H7 (cell line): ENCODE measurements around the gene YTHDF2. TPM values are rescaled to one million over a fixed set of nuclear protein-coding genes. Genes with fewer than 3 reads are reported as not detected.
"Not testable (repeated sequence)": the region's sequence is repeated elsewhere in the genome, so short reads cannot be mapped to it uniquely, and the experiment has no call there.

Experiments
- DNase-seq: peaks from one replicate; pipeline ENCODE4 v3.0.0; 2012
- H3K27me3 ChIP-seq: 2 replicates; pipeline ENCODE4 v1.6.0; 2011; ENCODE audit warnings: mild to moderate bottlenecking, low read length; ENCODE audit not compliant: control insufficient read depth, insufficient read depth
- H3K36me3 ChIP-seq: replicated peaks from 2 replicates; pipeline ENCODE4 v1.5.1; 2011; ENCODE audit warnings: low read length; ENCODE audit not compliant: control insufficient read depth, insufficient read depth
- H3K4me3 ChIP-seq: 2 replicates; pipeline ENCODE4 v1.5.1; 2011; ENCODE audit warnings: low read depth, mild to moderate bottlenecking, control low read depth, low read length, moderate library complexity; ENCODE audit not compliant: insufficient read depth
- total RNA-seq: library from RNA; depleted of rRNA; stranded (reverse); fragments of >200 nt; shearing (Covaris generic); gene quantifications from 2 replicates; pipeline ENCODE4 v1.2.3, GENCODE V29; 2014

Gene YTHDF2
- total RNA-seq, 1 experiment from 2014 or later = 114 TPM

DNA sequence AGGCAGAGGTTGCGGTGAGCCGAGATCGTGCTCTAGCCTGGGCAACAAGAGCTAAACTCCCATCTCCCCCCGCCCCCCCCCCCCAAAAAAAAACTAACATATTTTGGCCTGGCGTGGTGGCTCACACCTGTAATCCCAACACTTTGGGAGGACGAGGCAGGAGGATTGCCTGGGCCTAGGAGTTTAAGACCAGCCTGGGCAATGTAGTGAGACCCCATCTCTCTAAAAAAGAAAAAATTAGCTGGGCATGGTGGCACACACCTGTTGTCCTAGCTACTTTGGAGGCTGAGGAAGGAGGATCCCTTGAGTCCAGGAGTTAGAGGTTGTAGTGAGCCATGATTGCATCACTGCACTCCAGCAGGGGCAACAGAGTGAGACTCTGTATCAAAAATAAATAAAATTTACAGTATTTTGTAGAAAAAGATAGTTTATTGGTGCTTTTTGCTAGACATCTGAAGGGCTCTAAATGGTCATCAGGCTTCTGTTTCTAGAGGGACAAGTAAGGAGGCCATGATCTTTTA lies 9.0 kb downstream of the YTHDF2 start:
- H3K4me3 ChIP-seq = no peak overlapping the region
- H3K36me3 ChIP-seq = peaks cover 26% of the 10 kb centered on the region
- H3K27me3 ChIP-seq = no peaks in the 10 kb centered on the region
- no peak for DNase-seq

GRCh38 chr1:28750330-28750729 lies 13.6 kb downstream of the YTHDF2 start:
- Histone ChIP-seq H3K36me3 (peaks cover 2% of the 10 kb centered on the region; the same call in 1 of the 2 replicates), H3K4me3 (no peak overlapping the region), H3K27me3 (no peaks in the 10 kb centered on the region)
- no peak for DNase-seq

GRCh38 chr1:28750771-28751294 lies 14.1 kb downstream of the YTHDF2 start:
- not testable (repeated sequence) for H3K27me3 ChIP-seq, DNase-seq, H3K4me3 ChIP-seq, H3K36me3 ChIP-seq

DNA sequence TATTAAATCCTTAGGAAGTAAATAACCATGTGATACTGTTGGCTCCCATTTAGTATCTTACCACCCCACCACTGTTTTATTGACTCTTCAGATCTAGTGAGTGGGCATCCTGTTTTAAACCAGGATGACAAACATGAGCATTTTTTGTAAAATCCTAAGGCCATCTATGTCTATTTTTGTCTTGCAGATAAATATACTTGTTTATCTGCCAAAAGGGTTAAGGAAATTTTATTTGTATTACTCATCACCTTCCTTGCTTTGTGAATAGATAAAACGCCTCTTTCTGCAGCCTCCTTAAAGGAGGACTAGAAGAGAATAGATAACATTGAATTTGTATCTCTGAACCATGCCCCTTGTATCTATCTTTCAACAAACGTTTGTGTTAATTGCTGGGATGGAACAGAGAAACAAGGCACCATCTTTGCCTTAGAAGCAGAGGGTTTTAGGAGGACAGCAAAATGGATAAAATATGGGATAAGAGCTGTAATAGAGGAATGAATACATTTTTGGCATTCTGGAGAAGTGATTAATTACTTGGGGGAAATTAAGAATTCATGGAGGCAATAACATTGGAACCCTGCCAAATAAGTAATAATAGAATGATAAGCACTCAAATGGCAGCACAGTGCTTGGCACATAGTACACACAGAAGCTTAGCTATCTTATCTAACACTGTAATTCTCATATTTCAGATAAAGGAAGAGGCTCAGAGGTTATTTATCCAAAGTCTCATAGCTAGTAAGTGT lies 14.7 kb downstream of the YTHDF2 start:
- Histone ChIP-seq H3K36me3 (peaks cover 2% of the 10 kb centered on the region; the same call in 1 of the 2 replicates), H3K4me3 (no peak overlapping the region), H3K27me3 (no peaks in the 10 kb centered on the region)
- DNase-seq = no peak

GRCh38 chr1:28755701-28756100 lies 19.0 kb downstream of the YTHDF2 start:
- H3K36me3 ChIP-seq = peaks cover 6% of the 10 kb centered on the region
- H3K27me3 ChIP-seq = no peaks in the 10 kb centered on the region
- H3K4me3 ChIP-seq = no peak overlapping the region
- no peak for DNase-seq

DNA sequence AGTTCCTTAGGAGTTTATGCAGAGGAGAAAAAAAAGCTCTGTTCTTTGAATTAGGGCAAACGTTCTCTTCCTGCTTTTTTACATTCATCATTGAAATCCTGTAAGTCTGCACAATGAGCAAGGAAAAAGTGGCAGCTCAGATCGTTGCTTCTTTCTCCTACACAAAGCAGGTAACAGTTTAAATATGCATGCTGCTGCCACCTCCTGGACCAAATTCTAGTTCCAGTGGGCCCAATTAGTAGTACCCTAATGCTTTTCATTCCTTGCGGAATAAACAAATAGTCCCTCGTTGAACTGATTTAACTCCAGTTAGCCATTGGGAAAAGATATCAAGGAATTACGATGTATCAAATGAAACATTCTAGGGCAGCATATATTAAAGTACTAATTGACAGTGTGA lies 20.1 kb downstream of the YTHDF2 start:
- Histone ChIP-seq H3K27me3 (no peaks in the 10 kb centered on the region), H3K4me3 (no peak overlapping the region), H3K36me3 (peaks cover 6% of the 10 kb centered on the region)
- DNase-seq = no peak

GRCh38 chr1:28758420-28758819 lies 21.7 kb downstream of the YTHDF2 start:
- H3K36me3 ChIP-seq = peaks cover 4% of the 10 kb centered on the region
- no peak overlapping the region for H3K4me3 ChIP-seq
- H3K27me3 ChIP-seq = no peaks in the 10 kb centered on the region
- no peak for DNase-seq

DNA sequence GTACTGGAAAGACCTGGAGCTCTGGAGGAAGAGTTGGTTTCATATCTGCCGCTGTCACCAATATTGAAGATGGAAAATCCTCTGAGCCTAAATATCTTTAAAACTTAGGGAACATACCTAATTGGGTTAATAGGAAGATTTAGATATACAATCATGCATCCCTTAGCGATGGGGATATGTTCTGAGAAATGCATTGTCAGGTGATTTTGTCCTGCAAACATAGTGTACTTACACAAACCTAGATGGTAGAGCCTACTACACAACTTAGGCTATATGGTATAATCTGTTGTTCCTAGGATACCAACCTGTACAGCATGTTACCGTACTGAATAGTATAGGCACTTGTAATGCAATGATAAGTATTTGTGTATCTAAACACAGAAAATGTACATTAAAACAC lies 22.5 kb downstream of the YTHDF2 start:
- no peak overlapping the region for H3K4me3 ChIP-seq
- no peak for DNase-seq
- H3K36me3 ChIP-seq = peaks cover 4% of the 10 kb centered on the region; the same call in 1 of the 2 replicates
- H3K27me3 ChIP-seq = no peaks in the 10 kb centered on the region

GRCh38 chr1:28761189-28761588 lies 24.4 kb downstream of the YTHDF2 start:
- H3K36me3 ChIP-seq = peaks cover 7% of the 10 kb centered on the region

DNA sequence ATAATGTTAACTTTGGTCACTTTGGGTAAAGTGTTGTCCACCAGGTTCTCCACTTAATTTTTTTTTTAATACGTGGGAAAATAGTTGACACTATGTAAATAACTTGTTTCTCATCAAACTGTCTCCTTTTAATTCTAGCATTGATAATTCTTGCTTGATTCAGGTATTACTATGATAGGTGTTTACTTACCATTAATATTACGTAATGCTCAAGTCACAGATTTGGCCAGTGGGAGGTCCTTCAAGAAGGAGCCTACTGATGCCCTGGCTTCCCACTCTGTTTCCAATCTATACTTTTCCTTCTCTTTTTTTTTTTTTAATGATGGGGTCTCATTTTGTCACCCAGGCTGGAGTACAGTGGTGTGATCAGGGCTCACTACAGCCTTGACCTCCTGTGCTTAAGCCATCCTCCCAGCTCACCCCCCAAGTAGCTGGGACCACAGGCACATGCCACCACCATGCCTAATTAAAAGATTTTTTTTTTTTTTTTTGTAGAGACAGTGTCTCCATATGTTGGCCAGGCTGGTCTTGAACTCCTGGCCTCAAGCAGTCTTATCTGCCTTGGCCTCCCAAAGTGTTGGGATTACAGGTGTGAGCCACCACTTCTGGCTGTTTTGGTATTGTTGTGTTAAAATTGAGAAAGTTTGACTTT lies 29.9 kb downstream of the YTHDF2 start:
- H3K4me3 ChIP-seq = no peak overlapping the region
- H3K36me3 ChIP-seq = peaks cover 12% of the 10 kb centered on the region
- H3K27me3 ChIP-seq = no peaks in the 10 kb centered on the region
- no peak for DNase-seq

More at GRCh38 chr1:28761189-28761588, 24.4 kb downstream of the YTHDF2 start:
- Histone ChIP-seq H3K27me3 (no peaks in the 10 kb centered on the region), H3K4me3 (no peak overlapping the region)
- DNase-seq = no peak

GRCh38 chr1:28770601-28771165 lies 33.9 kb downstream of the YTHDF2 start:
- no peaks in the 10 kb centered on the region for H3K27me3 ChIP-seq
- H3K4me3 ChIP-seq = no peak overlapping the region
- DNase-seq = no peak
- peaks cover 11% of the 10 kb centered on the region for H3K36me3 ChIP-seq

DNA sequence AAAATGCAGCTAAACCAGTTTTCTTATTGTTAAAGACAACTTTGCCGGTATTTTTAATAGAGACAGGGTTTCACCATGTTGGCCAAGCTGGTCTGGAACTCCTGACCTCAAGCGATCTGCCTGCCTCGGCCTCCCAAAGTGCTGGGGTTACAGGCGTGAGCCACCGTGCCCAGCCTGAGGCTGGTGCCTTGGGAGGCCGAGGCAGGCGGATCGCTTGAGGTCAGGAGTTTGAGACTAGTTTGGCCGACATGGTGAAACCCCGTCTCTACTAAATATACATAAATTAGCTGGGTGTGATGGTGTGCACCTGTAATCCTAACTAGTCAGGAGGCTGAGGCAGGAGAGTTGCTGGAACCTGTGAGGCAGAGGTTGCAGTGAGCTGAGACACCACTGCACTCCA lies 35.2 kb downstream of the YTHDF2 start:
- peaks cover 13% of the 10 kb centered on the region for H3K36me3 ChIP-seq
- not testable (repeated sequence) for DNase-seq, H3K4me3 ChIP-seq, H3K27me3 ChIP-seq

- no peak for DNase-seq
- Histone ChIP-seq H3K36me3 (peaks cover 13% of the 10 kb centered on the region), H3K4me3 (no peak overlapping the region), H3K27me3 (no peaks in the 10 kb centered on the region)
These were observed 36.4 kb downstream of the YTHDF2 start for GRCh38 chr1:28773105-28773504.

GRCh38 chr1:28775121-28775942 lies 38.6 kb downstream of the YTHDF2 start:
- DNase-seq = peak; percentile 74
- H3K27me3 ChIP-seq = no peaks in the 10 kb centered on the region
- H3K4me3 ChIP-seq = no peak overlapping the region
- H3K36me3 ChIP-seq = peaks cover 6% of the 10 kb centered on the region
